Measurements from ENCODE around the gene ATP6AP1.

The ATP6AP1 gene

GRCh38 chrX:154443992-154444754 is 15.7 kb downstream of the ATP6AP1 start, which contains the start of gene FAM50A:
TSS of gene FAM50A (plus strand) at chrX:154444141. CDS start at chrX:154444236, 95 bp downstream.
- FAIRE-seq (peak; percentile 82), DNase-seq (ENCODE audit: extremely low spot score, insufficient read length, low read depth) (peak; percentile 69)

GRCh38 chrX:154444755-154445246 is 16.3 kb downstream of the ATP6AP1 start:
- peak; percentile 9 for FAIRE-seq
- no peak for DNase-seq (ENCODE audit: extremely low spot score, insufficient read length, low read depth)

GRCh38 chrX:154445776-154446175 is 17.3 kb downstream of the ATP6AP1 start:
- FAIRE-seq, result no peak
- DNase-seq (ENCODE audit: extremely low spot score, insufficient read length, low read depth), result no peak

- FAIRE-seq, result no peak
- no peak for DNase-seq (ENCODE audit: extremely low spot score, insufficient read length, low read depth)
These were observed 18.0 kb downstream of the ATP6AP1 start for GRCh38 chrX:154446430-154446829.

GRCh38 chrX:154448484-154448883 is 20.0 kb downstream of the ATP6AP1 start:
- DNase-seq (ENCODE audit: extremely low spot score, insufficient read length, low read depth) (no peak), FAIRE-seq (no peak)

- DNase-seq (ENCODE audit: extremely low spot score, insufficient read length, low read depth) (no peak), FAIRE-seq (no peak)
These were observed 21.1 kb downstream of the ATP6AP1 start for GRCh38 chrX:154449618-154450017.

- DNase-seq (ENCODE audit: extremely low spot score, insufficient read length, low read depth) (no peak), FAIRE-seq (no peak)
These were observed 21.8 kb downstream of the ATP6AP1 start for GRCh38 chrX:154450312-154450711.

GRCh38 chrX:154452823-154453222 is 24.3 kb downstream of the ATP6AP1 start:
- no peak for FAIRE-seq
- DNase-seq (ENCODE audit: extremely low spot score, insufficient read length, low read depth), result no peak

- DNase-seq (ENCODE audit: extremely low spot score, insufficient read length, low read depth) (peak; percentile 36), FAIRE-seq (peak; percentile 54)
These were observed 29.1 kb downstream of the ATP6AP1 start for GRCh38 chrX:154457491-154458115.

- FAIRE-seq (no peak), DNase-seq (ENCODE audit: extremely low spot score, insufficient read length, low read depth) (peak; percentile 30)
These were observed 29.9 kb downstream of the ATP6AP1 start, which contains the start of gene PLXNA3 for GRCh38 chrX:154458116-154458953. TSS of gene PLXNA3 (plus strand) at chrX:154458281. CDS start at chrX:154460184, 1,903 bp downstream.

GRCh38 chrX:154458954-154459778 is 30.7 kb downstream of the ATP6AP1 start:
- FAIRE-seq, result no peak

GRCh38 chrX:154459832-154460231 is 31.4 kb downstream of the ATP6AP1 start:
- FAIRE-seq (no peak), DNase-seq (ENCODE audit: extremely low spot score, insufficient read length, low read depth) (no peak)

More at GRCh38 chrX:154458954-154459778, 30.7 kb downstream of the ATP6AP1 start:
- no peak for DNase-seq (ENCODE audit: extremely low spot score, insufficient read length, low read depth)

- DNase-seq (ENCODE audit: extremely low spot score, insufficient read length, low read depth) (no peak), FAIRE-seq (no peak)
These were observed 31.8 kb downstream of the ATP6AP1 start for GRCh38 chrX:154460326-154460725.

GRCh38 chrX:154462396-154462795 is 33.9 kb downstream of the ATP6AP1 start:
- DNase-seq (ENCODE audit: extremely low spot score, insufficient read length, low read depth) (no peak), FAIRE-seq (no peak)

GRCh38 chrX:154463611-154464220 is 35.2 kb downstream of the ATP6AP1 start:
- DNase-seq (ENCODE audit: extremely low spot score, insufficient read length, low read depth) (no peak), FAIRE-seq (no peak)

GRCh38 chrX:154464806-154465365 is 36.4 kb downstream of the ATP6AP1 start:
- DNase-seq (ENCODE audit: extremely low spot score, insufficient read length, low read depth) (no peak), FAIRE-seq (no peak)

GRCh38 chrX:154465601-154466000 is 37.1 kb downstream of the ATP6AP1 start:
- DNase-seq (ENCODE audit: extremely low spot score, insufficient read length, low read depth), result no peak
- no peak for FAIRE-seq

GRCh38 chrX:154466036-154466435 is 37.6 kb downstream of the ATP6AP1 start:
- DNase-seq (ENCODE audit: extremely low spot score, insufficient read length, low read depth) (no peak), FAIRE-seq (no peak)

GRCh38 chrX:154466907-154467306 is 38.4 kb downstream of the ATP6AP1 start:
- no peak for DNase-seq (ENCODE audit: extremely low spot score, insufficient read length, low read depth)
- no peak for FAIRE-seq
